Small intestine (tissue), 7 donors: ENCODE measurements around the gene IQGAP2. TPM values are rescaled to one million over a fixed set of nuclear protein-coding genes. Genes with fewer than 3 reads are reported as not detected.

ENCODE experiments used
- DNase-seq, 2 donors: peaks; one replicate each; pipeline versions ENCODE4 v3.0.0 to v3.0.0-alpha.2; 2013
- FAIRE-seq: peaks from 2 replicates; lab custom pipeline; 2012; peaks lifted over from hg19 to GRCh38; lab: Jason Lieb, UNC
- H3K27ac ChIP-seq, 3 donors: one replicate each; pipeline ENCODE4 v1.5.1; 2013; ENCODE audit warnings: low read length in 2 of 3, mild to moderate bottlenecking in 2 of 3, control low read depth in 1 of 3, inconsistent platforms in 1 of 3, low read depth in 1 of 3, moderate library complexity in 1 of 3
- H3K27me3 ChIP-seq, 3 donors: one replicate each; pipeline ENCODE4 v1.6.1; 2013; ENCODE audit warnings: low read length in 3 of 3, inconsistent platforms in 1 of 3; ENCODE audit not compliant: control insufficient read depth in 3 of 3, insufficient read depth in 3 of 3
- H3K36me3 ChIP-seq, 3 donors: one replicate each; pipeline ENCODE4 v1.6.1; 2013; ENCODE audit warnings: low read length in 3 of 3, inconsistent platforms in 1 of 3, low read depth in 1 of 3, mild to moderate bottlenecking in 1 of 3, moderate library complexity in 1 of 3; ENCODE audit not compliant: control insufficient read depth in 3 of 3, insufficient read depth in 2 of 3
- H3K4me1 ChIP-seq, 3 donors: one replicate each; pipeline ENCODE4 v1.6.1; 2013; ENCODE audit warnings: low read length in 2 of 3, inconsistent platforms in 1 of 3, low read depth in 1 of 3, mild to moderate bottlenecking in 1 of 3, moderate library complexity in 1 of 3; ENCODE audit not compliant: control insufficient read depth in 3 of 3, insufficient read depth in 2 of 3
- H3K4me3 ChIP-seq, 3 donors: one replicate each; pipeline ENCODE4 v1.5.1; 2013; ENCODE audit warnings: low read length in 3 of 3, control low read depth in 1 of 3, inconsistent platforms in 1 of 3, low read depth in 1 of 3, mild to moderate bottlenecking in 1 of 3, moderate library complexity in 1 of 3
- H3K9me3 ChIP-seq, 2 donors: one replicate each; pipeline ENCODE4 v1.6.1; 2013; ENCODE audit warnings: low read depth in 1 of 2, low read length in 1 of 2; ENCODE audit not compliant: control insufficient read depth in 2 of 2, insufficient read depth in 1 of 2
- WGBS, 3 donors: extraction: QIAGEN DNeasy Blood & Tissue Kit; methylation state at CpG; one replicate each; pipeline ENCODE4 v1.1.7; 2013; 5-methylcytosine and 5-hydroxymethylcytosine counted together
- polyA plus RNA-seq, 4 donors: library from polyadenylated mRNA; stranded (reverse) in 3 of 4; unstranded in 1 of 4; fragments of 200-250 nt in 3 of 4; fragments of 120-200 nt in 1 of 4; gene quantifications; one replicate each; pipeline versions ENCODE4 v1.2.1 to v1.2.3, GENCODE V29; 2013
- donor health status: healthy with polysubstance abuse.
- donor health status: control.
- donor health status: control.
- donor health status: Bipolar disorder and iron deficiency.
- donor health status: healthy.

Gene IQGAP2
- polyA plus RNA-seq, 4 donors = 13.6 to 138 (median 85.6) TPM

GRCh38 chr5:76483433-76483832, 80.3 kb downstream of the IQGAP2 start:
- Histone ChIP-seq H3K27me3 (no peaks in the 10 kb centered on the region), H3K4me1 (peaks cover 11 to 32% (median 18%) of the 10 kb centered on the region in 3 donors), H3K4me3 (no peak overlapping the region), H3K27ac (no peak overlapping the region), H3K36me3 (peaks cover 0 to 2% (median 0%) of the 10 kb centered on the region in 3 donors), H3K9me3 (no peaks in the 10 kb centered on the region)
- WGBS, 3 donors = 86 to 89% (median 88%) methylated on average over 5 of the region's 5 CpGs
- no peak for FAIRE-seq
- no peak for DNase-seq

- H3K36me3 ChIP-seq = peaks cover 0 to 2% (median 2%) of the 10 kb centered on the region in 3 donors
- H3K9me3 ChIP-seq = no peaks in the 10 kb centered on the region
- H3K27me3 ChIP-seq = no peaks in the 10 kb centered on the region
- DNase-seq (no peak), FAIRE-seq (no peak)
- peaks cover 11 to 27% (median 17%) of the 10 kb centered on the region in 3 donors for H3K4me1 ChIP-seq
- 77 to 87% (median 80%) methylated on average over 4 of the region's 4 CpGs for WGBS, 3 donors
- H3K27ac ChIP-seq = no peak overlapping the region
- H3K4me3 ChIP-seq = no peak overlapping the region
Measured at GRCh38 chr5:76483881-76484280, 80.8 kb downstream of the IQGAP2 start.

GRCh38 chr5:76485511-76485910, 82.4 kb downstream of the IQGAP2 start:
- H3K27ac ChIP-seq = no peak overlapping the region

GRCh38 chr5:76487386-76487785, 84.3 kb downstream of the IQGAP2 start:
- WGBS, 3 donors = 97 to 100% (median 98%) methylated on average over 4 of the region's 4 CpGs
- H3K4me1 ChIP-seq = peaks cover 6 to 15% (median 14%) of the 10 kb centered on the region in 3 donors
- H3K9me3 ChIP-seq = no peaks in the 10 kb centered on the region
- FAIRE-seq (no peak), DNase-seq (no peak)
- H3K36me3 ChIP-seq = peaks cover 0 to 4% (median 2%) of the 10 kb centered on the region in 3 donors
- H3K4me3 ChIP-seq = no peak overlapping the region
- H3K27ac ChIP-seq = no peak overlapping the region
- H3K27me3 ChIP-seq = no peaks in the 10 kb centered on the region

More at GRCh38 chr5:76485511-76485910, 82.4 kb downstream of the IQGAP2 start:
- Histone ChIP-seq H3K4me3 (no peak overlapping the region), H3K4me1 (peaks cover 11 to 14% (median 12%) of the 10 kb centered on the region in 3 donors), H3K27me3 (no peaks in the 10 kb centered on the region), H3K9me3 (no peaks in the 10 kb centered on the region), H3K36me3 (peaks cover 0 to 4% (median 2%) of the 10 kb centered on the region in 3 donors)
- no peak for FAIRE-seq
- DNase-seq = no peak

GRCh38 chr5:76487821-76488220, 84.7 kb downstream of the IQGAP2 start:
- Histone ChIP-seq H3K9me3 (no peaks in the 10 kb centered on the region), H3K4me1 (peaks cover 6 to 14% (median 11%) of the 10 kb centered on the region in 3 donors), H3K36me3 (peaks cover 0 to 4% (median 2%) of the 10 kb centered on the region in 3 donors), H3K27ac (no peak overlapping the region), H3K27me3 (no peaks in the 10 kb centered on the region), H3K4me3 (no peak overlapping the region)
- WGBS, 3 donors = 74 to 86% (median 85%) methylated on average over 1 of the region's 1 CpG
- DNase-seq (no peak), FAIRE-seq (no peak)

- FAIRE-seq (no peak), DNase-seq (no peak)
- H3K36me3 ChIP-seq = peaks cover 0 to 4% (median 2%) of the 10 kb centered on the region in 3 donors
- no peak overlapping the region for H3K27ac ChIP-seq
- H3K27me3 ChIP-seq = no peaks in the 10 kb centered on the region
- WGBS, 3 donors = 92 to 97% (median 95%) methylated on average over 6 of the region's 6 CpGs
- H3K9me3 ChIP-seq = no peaks in the 10 kb centered on the region
- H3K4me3 ChIP-seq = no peak overlapping the region
- H3K4me1 ChIP-seq = peaks cover 0 to 11% (median 7%) of the 10 kb centered on the region in 3 donors
Measured at GRCh38 chr5:76488969-76489368, 85.9 kb downstream of the IQGAP2 start.

- H3K4me3 ChIP-seq = no peak overlapping the region
- H3K27ac ChIP-seq = no peak overlapping the region
- H3K27me3 ChIP-seq = no peaks in the 10 kb centered on the region
- DNase-seq (no peak), FAIRE-seq (no peak)
- peaks cover 0 to 11% (median 3%) of the 10 kb centered on the region in 3 donors for H3K4me1 ChIP-seq
- H3K9me3 ChIP-seq = no peaks in the 10 kb centered on the region
- peaks cover 0 to 4% (median 0%) of the 10 kb centered on the region in 3 donors for H3K36me3 ChIP-seq
- WGBS, 3 donors = 92 to 94% (median 94%) methylated on average over 7 of the region's 7 CpGs
Measured at GRCh38 chr5:76489877-76490688, 87.0 kb downstream of the IQGAP2 start.

GRCh38 chr5:76490960-76491359, 87.9 kb downstream of the IQGAP2 start:
- DNase-seq = peak; percentile 27 to 53

More at GRCh38 chr5:76490960-76491359, 87.9 kb downstream of the IQGAP2 start:
- FAIRE-seq = no peak
- Histone ChIP-seq H3K4me1 (peaks cover 0 to 11% (median 3%) of the 10 kb centered on the region in 3 donors), H3K36me3 (peaks cover 0 to 4% (median 0%) of the 10 kb centered on the region in 3 donors), H3K9me3 (no peaks in the 10 kb centered on the region), H3K4me3 (no peak overlapping the region), H3K27me3 (no peaks in the 10 kb centered on the region), H3K27ac (no peak overlapping the region)
